Gastroesophageal sphincter (tissue), 4 donors: Measurements from ENCODE around the gene ARHGDIB. TPM values are rescaled to one million over a fixed set of nuclear protein-coding genes. Genes with fewer than 3 reads are reported as not detected.

ENCODE experiments used
- ATAC-seq: fragments of 150-250 bp; one replicate; pipeline ENCODE4 v1.9.1; 2016; ENCODE audit warnings: mild to moderate bottlenecking, moderate library complexity
- H3K27ac ChIP-seq, 4 donors: fragments of 200-600 bp; sonication (generic) in 3 of 4; 1 replicate in 3 of 4; 2 replicates in 1 of 4; pipeline ENCODE4 v1.5.1; 2016 to 2019
- H3K27me3 ChIP-seq: fragments of 200-600 bp; sonication (generic); one replicate; pipeline ENCODE4 v1.5.1; 2019
- H3K36me3 ChIP-seq, 2 donors: fragments of 200-600 bp; sonication (generic); one replicate each; pipeline ENCODE4 v1.5.1; 2019; ENCODE audit warnings: control low read depth in 1 of 2
- H3K4me1 ChIP-seq, 3 donors: fragments of 200-600 bp; sonication (generic); 1 replicate in 2 of 3; 2 replicates in 1 of 3; pipeline ENCODE4 v1.5.1; 2016 to 2019; ENCODE audit warnings: control low read depth in 2 of 3
- H3K4me3 ChIP-seq, 2 donors: fragments of 200-600 bp; sonication (generic); one replicate each; pipeline ENCODE4 v1.5.1; 2019; ENCODE audit warnings: mild to moderate bottlenecking in 1 of 2, moderate library complexity in 1 of 2
- H3K9me3 ChIP-seq, 3 donors: fragments of 200-600 bp; sonication (generic); one replicate each; pipeline ENCODE4 v1.5.1; 2017 to 2019; ENCODE audit warnings: control low read depth in 2 of 3
- EP300 ChIP-seq: sonication (generic); formaldehyde crosslinking; IDR thresholded peaks from one replicate; pipeline ENCODE4 v1.6.1; 2017; ENCODE audit warnings: antibody characterized with exemption, mild to moderate bottlenecking
- POLR2A ChIP-seq, 2 donors: fragments of 450-650 bp; IDR thresholded peaks; one replicate each; pipeline ENCODE4 v1.6.1; 2017; ENCODE audit warnings: antibody characterized with exemption in 2 of 2, mild to moderate bottlenecking in 2 of 2, moderate library complexity in 1 of 2
- POLR2AphosphoS5 ChIP-seq: sonication (generic); formaldehyde crosslinking; IDR thresholded peaks from one replicate; pipeline ENCODE4 v1.6.1; 2017; ENCODE audit warnings: antibody characterized with exemption
- WGBS, 2 donors: methylation state at CpG; one replicate each; pipeline ENCODE4 v1.1.5; 2018; ENCODE audit warnings: low coverage in 1 of 2; 5-methylcytosine and 5-hydroxymethylcytosine counted together
- total RNA-seq, 4 donors: library from RNA; depleted of rRNA; stranded (reverse); fragments of >200 nt; gene quantifications; one replicate each; pipeline ENCODE4 v1.1.0, GENCODE V29; 2016
- TF ChIP-seq, protein P1 (sequence below), 4 experiments: fragments of 200-600 bp in 2 of 4; fragments of 450-650 bp in 2 of 4; sonication (generic) in 1 of 4; IDR thresholded peaks; one replicate each; pipeline ENCODE4 v1.5.1; 2017 to 2019; ENCODE audit warnings: antibody characterized with exemption in 4 of 4, mild to moderate bottlenecking in 2 of 4, moderate library complexity in 2 of 4

Gene ARHGDIB
- total RNA-seq, 4 donors from 2014 or later = 22.4 to 108 (median 74.2) TPM

DNA sequence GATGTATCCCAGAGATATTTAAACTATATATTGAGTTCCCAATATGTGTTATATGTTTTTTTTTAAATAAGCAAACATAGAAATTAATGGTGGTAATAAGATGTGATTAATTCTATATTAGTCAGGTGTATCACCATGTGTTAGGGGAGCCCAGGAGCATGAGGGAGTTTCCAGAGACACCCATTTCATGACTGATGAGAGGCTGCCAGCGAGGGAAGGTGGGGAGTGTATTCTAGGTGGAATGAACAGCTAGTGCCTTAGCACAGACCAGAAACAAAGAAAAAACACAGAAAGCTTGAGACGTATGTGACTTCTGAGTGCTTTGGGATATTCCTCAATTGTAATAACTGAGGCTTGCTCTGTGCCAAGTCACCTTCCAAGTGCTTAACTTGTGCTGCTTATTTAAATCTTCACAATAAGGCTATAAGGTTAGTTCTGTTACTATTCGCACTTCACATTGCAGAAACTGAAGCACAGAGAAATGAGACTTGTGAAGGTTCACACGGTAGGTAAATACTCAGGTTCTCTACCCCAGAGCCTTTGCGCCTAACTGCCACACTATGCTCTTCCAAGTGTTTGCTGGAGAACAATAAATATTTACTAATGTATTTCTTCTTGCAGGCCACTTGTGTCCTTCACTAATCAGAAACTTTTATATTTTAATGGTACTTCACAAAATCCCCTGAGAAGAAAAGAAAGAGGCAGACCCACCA lies 57.9 kb downstream of the ARHGDIB start:
- Histone ChIP-seq H3K4me1 (peaks cover 8 to 48% (median 14%) of the 10 kb centered on the region in 3 donors), H3K27ac (peak overlapping the region in 3 of 4 donors; percentile 40 to 71 (median 64)), H3K9me3 (no peaks in the 10 kb centered on the region), H3K36me3 (no peaks in the 10 kb centered on the region), H3K27me3 (no peaks in the 10 kb centered on the region), H3K4me3 (no peak overlapping the region)
- 59 to 78% methylated on average over 5 of the region's 5 CpGs for WGBS, 2 donors
- TF ChIP-seq POLR2A (IDR thresholded peaks at IDR 0.05) (no peak), POLR2AphosphoS5 (no peak), EP300 (no peak)
- ATAC-seq = no peak

DNA sequence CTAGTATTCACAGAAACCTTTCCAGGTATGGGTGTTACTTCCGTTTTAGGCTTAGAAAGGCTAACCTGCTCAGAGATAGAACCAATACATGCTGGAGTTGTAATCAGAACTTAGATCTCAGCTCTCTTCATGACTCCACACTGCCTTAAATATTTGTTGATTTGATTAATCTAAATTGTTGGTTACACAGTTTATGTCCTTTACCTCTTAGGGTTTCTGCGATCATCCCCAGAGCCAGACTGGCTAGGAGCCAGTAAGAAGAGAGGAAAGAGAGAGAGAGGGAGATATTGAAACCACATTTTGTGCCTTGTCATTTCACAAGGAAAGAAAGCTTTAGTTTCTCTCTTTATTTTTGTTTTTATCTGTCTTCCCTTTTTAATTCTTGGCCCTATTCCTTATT lies 58.9 kb downstream of the ARHGDIB start:
- 53 to 55% methylated on average over 2 of the region's 2 CpGs for WGBS, 2 donors

DNA sequence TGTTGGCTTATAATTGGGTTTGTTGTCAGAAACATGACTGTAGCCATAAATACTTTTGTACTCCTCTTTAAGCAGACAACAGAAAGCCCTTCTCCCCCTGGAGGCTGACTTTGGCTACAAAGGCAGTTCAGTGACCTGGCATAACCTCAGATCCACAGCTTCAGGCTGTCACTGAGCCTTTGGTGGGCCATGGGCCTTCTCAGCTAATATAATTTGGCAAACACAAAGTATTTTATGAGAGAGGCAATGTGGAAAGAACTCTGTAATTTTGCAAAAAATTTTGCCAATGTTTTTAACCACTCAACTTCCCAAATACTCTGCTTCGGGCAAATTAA lies 60.2 kb downstream of the ARHGDIB start:
- no peaks in the 10 kb centered on the region for H3K27me3 ChIP-seq
- WGBS, 2 donors = 50 to 86% methylated on average over 1 of the region's 1 CpG
- H3K9me3 ChIP-seq = no peaks in the 10 kb centered on the region
- TF ChIP-seq EP300 = no peak
- TF ChIP-seq POLR2A (IDR thresholded peaks at IDR 0.05) = no peak
- TF ChIP-seq POLR2AphosphoS5 = no peak
- TF ChIP-seq, protein P1, sequence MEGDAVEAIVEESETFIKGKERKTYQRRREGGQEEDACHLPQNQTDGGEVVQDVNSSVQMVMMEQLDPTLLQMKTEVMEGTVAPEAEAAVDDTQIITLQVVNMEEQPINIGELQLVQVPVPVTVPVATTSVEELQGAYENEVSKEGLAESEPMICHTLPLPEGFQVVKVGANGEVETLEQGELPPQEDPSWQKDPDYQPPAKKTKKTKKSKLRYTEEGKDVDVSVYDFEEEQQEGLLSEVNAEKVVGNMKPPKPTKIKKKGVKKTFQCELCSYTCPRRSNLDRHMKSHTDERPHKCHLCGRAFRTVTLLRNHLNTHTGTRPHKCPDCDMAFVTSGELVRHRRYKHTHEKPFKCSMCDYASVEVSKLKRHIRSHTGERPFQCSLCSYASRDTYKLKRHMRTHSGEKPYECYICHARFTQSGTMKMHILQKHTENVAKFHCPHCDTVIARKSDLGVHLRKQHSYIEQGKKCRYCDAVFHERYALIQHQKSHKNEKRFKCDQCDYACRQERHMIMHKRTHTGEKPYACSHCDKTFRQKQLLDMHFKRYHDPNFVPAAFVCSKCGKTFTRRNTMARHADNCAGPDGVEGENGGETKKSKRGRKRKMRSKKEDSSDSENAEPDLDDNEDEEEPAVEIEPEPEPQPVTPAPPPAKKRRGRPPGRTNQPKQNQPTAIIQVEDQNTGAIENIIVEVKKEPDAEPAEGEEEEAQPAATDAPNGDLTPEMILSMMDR (IDR thresholded peaks at IDR 0.05) = no peak
- peak overlapping the region in 3 of 4 donors; percentile 23 to 64 (median 50) for H3K27ac ChIP-seq
- H3K4me3 ChIP-seq = no peak overlapping the region
- no peaks in the 10 kb centered on the region for H3K36me3 ChIP-seq
- ATAC-seq = peak; percentile 41
- peaks cover 13 to 58% (median 20%) of the 10 kb centered on the region in 3 donors for H3K4me1 ChIP-seq

More for the DNA sequence above, 58.9 kb downstream of the ARHGDIB start:
- Histone ChIP-seq H3K27me3 (no peaks in the 10 kb centered on the region), H3K9me3 (no peaks in the 10 kb centered on the region), H3K27ac (peak overlapping the region; percentile 45 to 71 (median 56)), H3K36me3 (no peaks in the 10 kb centered on the region), H3K4me1 (peaks cover 8 to 48% (median 14%) of the 10 kb centered on the region in 3 donors), H3K4me3 (no peak overlapping the region)
- TF ChIP-seq POLR2A (IDR thresholded peaks at IDR 0.05) (no peak), EP300 (no peak), POLR2AphosphoS5 (no peak)
- TF ChIP-seq, protein P1 (IDR thresholded peaks at IDR 0.05) = no peak
- no peak for ATAC-seq

DNA sequence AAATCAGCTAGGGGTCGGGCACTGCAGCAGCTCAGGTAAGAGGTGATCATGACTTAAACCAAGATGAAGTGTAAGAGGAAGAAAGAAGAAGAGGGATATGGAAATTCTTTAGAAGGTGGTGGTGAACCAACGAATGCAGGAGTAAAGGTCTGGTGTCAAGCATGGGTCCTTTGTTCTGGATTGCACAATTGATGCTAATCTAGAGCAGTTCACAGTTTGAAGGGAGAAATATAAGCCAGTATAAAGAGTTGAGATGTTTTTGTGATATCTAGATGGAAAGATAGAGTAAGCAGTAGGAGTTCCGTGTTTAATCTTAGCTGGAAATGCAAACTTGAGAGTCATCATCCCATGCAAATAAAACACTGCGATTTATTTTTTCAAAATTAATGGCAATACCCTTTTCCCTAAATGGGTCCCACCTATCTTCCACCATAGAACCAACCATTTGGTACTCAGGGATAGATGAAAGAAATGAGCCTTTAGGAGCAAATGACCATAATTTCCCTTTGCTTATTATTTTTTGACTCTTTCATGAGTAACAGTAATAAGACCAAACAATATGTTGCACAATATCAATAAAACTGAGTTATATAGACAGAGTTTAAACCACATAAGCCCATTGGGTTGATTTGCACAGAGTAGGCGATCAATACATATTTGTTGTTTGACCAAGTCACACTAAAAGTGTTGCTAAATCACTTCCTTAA lies 60.7 kb downstream of the ARHGDIB start:
- no peak for TF ChIP-seq POLR2A (IDR thresholded peaks at IDR 0.05)
- TF ChIP-seq POLR2AphosphoS5 = no peak
- TF ChIP-seq, protein P1 (IDR thresholded peaks at IDR 0.05) = no peak
- no peak for TF ChIP-seq EP300
- H3K4me3 ChIP-seq = no peak overlapping the region
- H3K27me3 ChIP-seq = no peaks in the 10 kb centered on the region
- no peak for ATAC-seq
- H3K9me3 ChIP-seq = no peaks in the 10 kb centered on the region
- peak overlapping the region in 2 of 4 donors; percentile 23 to 50 for H3K27ac ChIP-seq
- 81 to 84% methylated on average over 5 of the region's 5 CpGs for WGBS, 2 donors
- no peaks in the 10 kb centered on the region for H3K36me3 ChIP-seq
- H3K4me1 ChIP-seq = peaks cover 10 to 58% (median 15%) of the 10 kb centered on the region in 3 donors

DNA sequence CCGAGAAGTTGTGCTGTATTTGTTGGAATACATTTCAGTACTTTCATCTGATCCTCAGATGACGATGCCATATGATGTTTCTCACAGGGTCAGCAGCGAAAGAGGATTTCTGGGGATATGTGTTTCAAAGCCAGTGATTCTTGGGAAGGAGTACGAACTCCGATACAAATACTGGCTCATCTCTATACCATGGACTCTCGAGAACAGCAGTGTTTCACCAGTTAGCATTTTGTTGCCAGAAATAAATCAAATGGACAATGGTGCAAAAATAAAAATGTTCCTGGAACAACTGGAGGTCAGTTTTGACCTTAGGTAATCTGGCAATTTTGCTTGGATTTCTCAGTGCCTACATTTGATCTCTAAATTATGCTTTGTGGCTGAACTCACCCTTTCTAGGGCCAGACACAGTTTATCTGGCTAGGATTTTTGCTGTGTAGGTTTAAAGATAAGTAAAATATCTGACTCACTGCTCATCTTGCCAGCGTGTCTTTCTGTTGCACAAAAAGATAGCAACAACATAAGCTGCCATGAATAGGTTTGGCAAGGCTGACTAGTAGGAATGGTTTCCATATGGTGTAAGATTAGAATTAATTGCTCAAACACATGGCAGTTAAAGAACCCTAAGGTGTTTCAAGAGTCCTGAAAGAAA lies 64.8 kb downstream of the ARHGDIB start:
- Histone ChIP-seq H3K4me3 (no peak overlapping the region), H3K27me3 (no peaks in the 10 kb centered on the region), H3K9me3 (no peaks in the 10 kb centered on the region), H3K36me3 (no peaks in the 10 kb centered on the region), H3K27ac (peak overlapping the region; percentile 55 to 67 (median 62)), H3K4me1 (peaks cover 14 to 56% (median 15%) of the 10 kb centered on the region in 3 donors)
- WGBS, 2 donors = 26 to 28% methylated on average over 7 of the region's 7 CpGs
- no peak for TF ChIP-seq POLR2AphosphoS5
- no peak for TF ChIP-seq POLR2A (IDR thresholded peaks at IDR 0.05)
- TF ChIP-seq EP300 = no peak
- TF ChIP-seq, protein P1 (IDR thresholded peaks at IDR 0.05) = no peak
- no peak for ATAC-seq
